NCI-H1092 treated with DMSO at 0.1 percent for 48 hours (cell line): Measurements from ENCODE around the gene NAA40.

ENCODE experiments used
- DNase-seq: peaks from one replicate; lab custom pipeline; 2025; lab: John Stamatoyannopoulos, UW

The NAA40 gene

DNA sequence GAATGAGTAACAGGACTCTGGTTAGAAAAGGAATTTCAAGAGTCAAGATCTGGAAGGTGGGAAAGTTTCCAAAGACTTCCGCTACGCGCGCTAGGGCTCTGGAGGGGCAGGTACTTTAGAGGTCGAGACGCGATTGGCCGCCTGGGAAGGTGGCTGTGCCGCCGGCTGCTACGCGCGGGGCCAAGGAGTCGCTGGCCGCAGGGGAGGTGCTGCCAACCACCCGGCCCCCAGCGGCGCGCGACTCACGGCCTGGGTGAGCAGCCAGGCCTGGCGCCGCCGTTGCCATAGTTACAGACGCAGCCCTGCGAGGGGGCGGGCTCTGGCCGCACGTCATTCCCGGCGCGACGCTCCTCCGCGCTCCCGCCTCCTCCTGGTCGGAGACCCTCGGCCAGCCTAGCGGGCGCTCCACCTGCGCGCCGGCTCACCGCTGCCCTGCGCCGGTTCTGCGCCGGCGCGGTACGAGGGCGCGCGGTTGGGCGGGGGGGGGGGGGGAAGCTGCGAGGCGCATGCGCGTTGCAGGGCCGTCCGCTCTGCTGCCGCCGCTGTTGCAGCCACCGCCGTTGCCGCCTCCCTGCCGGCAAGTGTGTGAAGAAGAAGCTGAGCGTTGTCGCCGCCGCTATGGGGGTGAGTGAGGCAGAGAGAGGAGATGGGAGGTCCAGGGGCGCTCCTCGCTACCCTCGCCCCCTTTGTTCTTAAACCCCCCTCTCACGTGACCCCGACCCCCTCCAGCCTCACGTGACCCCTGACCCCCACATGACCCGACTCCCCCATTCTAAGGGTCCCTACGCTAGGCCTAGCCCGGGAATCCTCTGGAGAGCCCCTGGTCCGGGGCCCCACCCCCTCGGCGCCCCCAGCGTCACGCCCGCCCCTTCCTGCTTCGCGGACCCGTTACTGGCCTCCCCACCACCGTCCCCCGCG, at the start of gene NAA40:
TSS of gene NAA40 (plus strand) at position 524 of the 918 bp plus-strand sequence. CDS start at position 619, 95 bp downstream.
- DNase-seq = peak; percentile 98

GRCh38 chr11:63889344-63889743, 49.5 kb upstream of the NAA40 start:
- DNase-seq = no peak

DNA sequence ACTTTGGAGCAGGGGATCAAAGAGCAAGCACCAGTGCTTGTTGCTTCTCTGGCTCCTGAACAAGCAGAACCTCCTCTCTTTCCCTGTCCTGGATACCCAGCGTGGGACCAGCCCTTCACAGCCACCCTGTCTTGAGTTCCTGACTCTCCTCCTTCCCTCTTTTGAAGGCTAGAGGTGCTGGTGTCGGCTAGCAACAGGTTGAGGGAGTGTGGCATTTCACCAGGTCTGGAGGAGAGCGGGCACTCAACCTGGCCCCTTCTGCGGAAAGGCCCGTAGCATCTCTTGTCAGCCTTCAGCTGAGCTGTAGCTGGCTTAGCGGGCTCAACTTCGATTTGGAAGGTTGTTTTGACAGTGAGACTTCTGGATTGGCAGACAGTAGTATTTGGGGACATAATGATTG, 48.4 kb upstream of the NAA40 start:
- no peak for DNase-seq

GRCh38 chr11:63892228-63892627, 46.6 kb upstream of the NAA40 start:
- DNase-seq = no peak

GRCh38 chr11:63893355-63893754, 45.4 kb upstream of the NAA40 start:
- no peak for DNase-seq

GRCh38 chr11:63896071-63896470, 42.7 kb upstream of the NAA40 start:
- DNase-seq = no peak

GRCh38 chr11:63897459-63898146, 41.2 kb upstream of the NAA40 start:
- no peak for DNase-seq

GRCh38 chr11:63901660-63902059, 37.1 kb upstream of the NAA40 start:
- DNase-seq = no peak

- DNase-seq = no peak
These were observed 34.9 kb upstream of the NAA40 start for GRCh38 chr11:63903884-63904283.

GRCh38 chr11:63904743-63905142, 34.1 kb upstream of the NAA40 start:
- DNase-seq = no peak

- DNase-seq = no peak
These were observed 33.6 kb upstream of the NAA40 start for GRCh38 chr11:63905179-63905578.

DNA sequence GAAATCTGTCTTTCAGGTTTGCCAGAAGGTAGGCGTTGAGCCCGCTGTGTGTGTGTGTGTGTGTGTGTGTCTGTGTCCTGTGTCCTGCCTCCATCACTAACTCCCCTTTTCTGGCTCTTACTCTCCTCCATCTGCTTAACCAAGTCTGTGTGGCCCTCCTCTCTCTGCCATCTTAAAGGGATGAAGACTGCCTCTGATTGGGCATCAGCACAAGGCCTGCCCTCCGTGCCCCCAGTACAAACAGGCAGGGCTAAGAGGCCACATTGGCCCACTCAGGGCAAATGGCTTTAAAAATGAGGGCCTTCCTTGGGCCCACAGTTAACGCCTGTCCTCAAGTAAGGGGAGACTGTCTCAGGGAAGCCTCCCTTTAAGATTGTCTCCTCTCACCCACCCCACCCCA, 32.7 kb upstream of the NAA40 start:
- DNase-seq = no peak

- DNase-seq = no peak
These were observed 32.2 kb upstream of the NAA40 start for GRCh38 chr11:63906585-63906984.

DNA sequence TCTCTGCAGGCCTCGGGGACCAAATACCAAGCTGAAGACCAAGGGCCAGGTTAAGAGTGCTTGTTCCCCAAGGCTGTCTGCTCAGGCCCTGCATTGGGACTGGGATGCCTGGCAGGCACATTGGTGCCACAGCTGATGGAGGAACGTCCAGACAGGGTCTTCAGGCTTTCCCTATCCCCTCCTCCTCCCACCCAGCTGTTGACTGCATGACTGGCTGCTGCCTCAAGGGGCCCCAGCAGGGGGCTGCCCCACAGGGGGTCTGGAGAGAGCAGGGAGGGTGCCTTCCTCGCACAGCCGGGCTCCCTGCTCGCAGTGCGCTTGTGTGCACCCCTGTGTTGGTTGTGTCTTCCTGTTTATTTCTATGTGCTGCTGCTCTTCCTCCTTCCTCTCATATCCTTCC, 31.7 kb upstream of the NAA40 start:
- DNase-seq = no peak

GRCh38 chr11:63907808-63908530, 30.8 kb upstream of the NAA40 start:
- no peak for DNase-seq

DNA sequence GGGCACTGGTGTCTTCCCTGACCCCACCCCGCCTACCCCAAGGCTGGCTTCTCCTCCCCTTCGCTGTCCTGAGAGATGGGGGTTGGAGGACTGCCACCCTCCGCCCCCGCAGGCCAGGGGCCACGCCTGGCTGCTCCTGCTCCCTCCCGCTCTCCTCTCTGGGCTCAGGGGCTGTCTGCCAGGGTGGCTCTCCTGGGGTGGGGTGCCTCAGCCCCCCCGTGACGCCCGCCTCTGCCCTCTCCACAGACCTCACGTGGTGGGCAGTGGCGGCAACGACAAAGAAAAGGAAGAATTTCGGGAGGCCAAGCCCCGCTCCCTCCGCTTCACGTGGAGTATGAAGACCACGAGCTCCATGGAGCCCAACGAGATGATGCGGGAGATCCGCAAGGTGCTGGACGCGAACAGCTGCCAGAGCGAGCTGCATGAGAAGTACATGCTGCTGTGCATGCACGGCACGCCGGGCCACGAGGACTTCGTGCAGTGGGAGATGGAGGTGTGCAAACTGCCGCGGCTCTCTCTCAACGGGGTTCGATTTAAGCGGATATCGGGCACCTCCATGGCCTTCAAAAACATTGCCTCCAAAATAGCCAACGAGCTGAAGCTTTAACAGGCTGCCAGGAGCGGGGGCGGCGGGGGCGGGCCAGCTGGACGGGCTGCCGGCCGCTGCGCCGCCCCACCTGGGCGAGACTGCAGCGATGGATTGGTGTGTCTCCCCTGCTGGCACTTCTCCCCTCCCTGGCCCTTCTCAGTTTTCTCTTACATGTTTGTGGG, 30.0 kb upstream of the NAA40 start:
- DNase-seq = no peak

DNA sequence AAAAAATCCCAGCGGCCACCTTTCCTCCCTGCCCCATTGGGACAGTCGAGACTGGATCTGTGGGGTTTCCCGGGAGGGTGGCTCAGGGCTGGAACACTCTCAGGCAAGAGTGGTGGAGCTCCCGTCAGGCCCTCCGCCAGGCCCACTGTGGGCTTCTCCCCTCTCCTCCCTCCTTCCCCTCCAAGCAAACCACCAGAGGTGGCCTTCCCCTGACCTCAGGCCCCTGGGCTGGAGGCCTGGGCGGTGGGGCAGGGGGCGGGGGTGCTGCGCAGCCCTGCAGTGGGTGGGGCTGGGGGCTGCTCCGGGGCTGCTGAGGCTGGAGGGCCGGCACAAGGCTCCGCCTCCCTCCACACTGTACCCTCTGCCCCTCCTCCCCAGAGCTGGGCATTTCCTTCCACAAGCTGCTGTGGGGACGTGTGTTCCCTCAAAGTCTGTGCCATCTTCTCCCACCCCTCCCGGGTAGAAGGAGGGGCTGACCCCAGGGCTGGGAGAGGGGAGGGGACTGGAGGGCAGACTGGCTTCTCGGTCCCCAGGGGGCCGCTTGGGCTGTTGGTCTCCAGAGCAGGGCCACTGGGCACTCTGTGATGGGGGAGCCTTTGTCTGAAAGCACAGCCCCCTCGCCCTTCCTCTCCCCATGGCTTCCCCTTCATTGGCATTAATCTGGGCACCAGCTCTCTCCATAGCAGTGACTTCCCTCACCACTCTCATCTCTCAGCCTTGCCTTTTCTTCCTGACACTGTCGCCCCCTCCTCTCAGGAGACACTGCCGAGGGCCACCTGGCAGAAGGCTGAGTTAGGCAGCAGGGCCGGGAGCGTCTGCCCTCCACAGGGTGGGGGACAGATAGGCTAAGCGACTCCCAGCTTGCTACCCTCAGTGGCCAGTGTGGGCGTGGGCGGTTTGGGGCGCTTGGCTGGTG, 29.0 kb upstream of the NAA40 start:
- no peak for DNase-seq

- no peak for DNase-seq
These were observed 28.1 kb upstream of the NAA40 start for GRCh38 chr11:63910675-63911074.

- DNase-seq = no peak
These were observed 27.4 kb upstream of the NAA40 start for GRCh38 chr11:63911440-63911839.

DNA sequence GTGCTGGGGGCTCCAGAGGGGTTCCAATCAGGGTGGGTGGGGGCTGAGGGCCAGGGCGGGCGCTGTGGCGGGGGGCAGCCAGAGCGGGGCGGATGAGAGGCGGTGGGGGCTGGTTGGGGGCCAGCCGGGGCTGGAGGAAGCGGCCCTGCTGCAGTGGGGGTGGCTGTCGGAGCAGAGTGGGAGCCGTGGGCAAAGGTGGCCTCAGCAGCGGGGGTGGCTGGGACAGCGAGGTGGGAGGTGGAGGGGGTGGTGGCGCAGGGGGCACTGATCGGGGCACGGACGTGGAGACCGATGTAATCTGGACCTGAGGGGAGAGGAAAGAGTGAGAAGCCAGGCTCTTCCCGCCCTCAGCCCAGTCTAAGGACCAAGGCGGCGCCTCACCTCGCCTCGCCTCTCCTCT, 26.9 kb upstream of the NAA40 start:
- DNase-seq = no peak

- no peak for DNase-seq
These were observed 26.1 kb upstream of the NAA40 start for GRCh38 chr11:63912678-63913077.
